GM12892 (cell line): ENCODE measurements around the gene MACROD1.

ENCODE experiments used
- POLR2A ChIP-seq: IDR thresholded peaks from 2 replicates; pipeline ENCODE4 v1.6.1; 2011; ENCODE audit warnings: low read depth, low read length, control low read depth
- POLR2AphosphoS5 ChIP-seq: IDR thresholded peaks from 2 replicates; pipeline ENCODE4 v1.6.1; 2011; ENCODE audit warnings: low read depth, low read length, control low read depth

DNA sequence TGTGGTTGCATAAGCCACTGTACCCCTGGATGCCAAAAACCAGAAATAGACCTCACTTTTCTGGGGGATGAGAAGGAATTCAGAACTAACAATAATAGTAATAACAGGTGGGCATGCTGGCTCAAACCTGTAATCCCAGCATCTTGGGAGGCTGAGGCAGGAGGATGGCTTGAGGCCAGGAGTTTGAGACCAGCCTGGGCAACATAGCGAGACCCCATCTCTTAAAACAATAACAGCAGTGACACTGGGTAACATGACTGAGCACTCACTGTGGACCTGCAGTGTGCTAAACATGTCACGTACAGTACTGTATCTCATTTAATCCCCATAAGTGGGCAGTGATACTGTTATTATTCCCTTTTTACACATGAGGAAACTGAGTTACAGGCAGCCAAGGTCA is 120.2 kb downstream of the MACROD1 start:
- TF ChIP-seq POLR2A (no peak), POLR2AphosphoS5 (no peak)
